DMS153 treated with DMSO at 0.1 percent for 48 hours (cell line): ENCODE results near the gene CRY2.

Source experiments
- DNase-seq: peaks from one replicate; lab custom pipeline; 2025; ENCODE audit not compliant: unreplicated experiment; lab: John Stamatoyannopoulos, UW

The CRY2 gene

DNA sequence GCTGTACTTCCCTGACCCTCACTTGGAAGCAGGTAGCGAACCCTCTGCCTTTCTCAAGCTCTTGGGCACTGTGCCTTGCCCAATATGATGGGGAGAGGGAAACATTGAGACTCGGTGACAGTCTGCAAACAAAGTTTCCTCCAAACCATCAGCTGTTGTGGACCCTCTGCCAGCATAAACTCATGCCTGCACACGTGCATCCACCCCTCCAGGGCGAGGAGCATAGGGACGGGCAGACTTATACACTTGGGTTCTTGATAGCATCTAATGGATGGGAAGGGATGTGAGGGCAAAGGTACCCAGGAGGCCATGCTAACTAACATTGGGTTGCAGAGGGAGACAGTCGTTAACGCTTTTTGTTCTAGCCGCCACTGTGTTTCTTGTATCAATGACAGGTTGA is 29.9 kb downstream of the CRY2 start:
- no peak for DNase-seq

DNA sequence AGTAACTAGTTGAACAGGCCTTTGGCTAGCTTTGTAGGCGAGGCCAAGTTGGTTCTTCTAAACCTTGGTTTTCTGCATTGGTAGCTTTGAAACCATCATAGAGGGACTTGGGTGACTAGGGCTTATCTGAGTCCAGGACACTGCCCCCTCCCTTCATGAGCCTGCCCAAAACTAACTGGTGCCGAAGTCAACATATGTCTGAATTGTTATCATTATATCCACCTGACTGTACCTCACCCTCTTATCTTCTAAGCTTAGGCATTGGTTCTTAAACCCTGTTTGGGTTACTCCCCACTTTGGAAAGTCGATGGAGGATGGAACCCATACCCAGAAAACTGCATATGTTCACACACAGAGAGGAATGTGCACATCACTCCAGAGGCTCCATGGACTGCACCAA is 30.6 kb downstream of the CRY2 start:
- no peak for DNase-seq

DNA sequence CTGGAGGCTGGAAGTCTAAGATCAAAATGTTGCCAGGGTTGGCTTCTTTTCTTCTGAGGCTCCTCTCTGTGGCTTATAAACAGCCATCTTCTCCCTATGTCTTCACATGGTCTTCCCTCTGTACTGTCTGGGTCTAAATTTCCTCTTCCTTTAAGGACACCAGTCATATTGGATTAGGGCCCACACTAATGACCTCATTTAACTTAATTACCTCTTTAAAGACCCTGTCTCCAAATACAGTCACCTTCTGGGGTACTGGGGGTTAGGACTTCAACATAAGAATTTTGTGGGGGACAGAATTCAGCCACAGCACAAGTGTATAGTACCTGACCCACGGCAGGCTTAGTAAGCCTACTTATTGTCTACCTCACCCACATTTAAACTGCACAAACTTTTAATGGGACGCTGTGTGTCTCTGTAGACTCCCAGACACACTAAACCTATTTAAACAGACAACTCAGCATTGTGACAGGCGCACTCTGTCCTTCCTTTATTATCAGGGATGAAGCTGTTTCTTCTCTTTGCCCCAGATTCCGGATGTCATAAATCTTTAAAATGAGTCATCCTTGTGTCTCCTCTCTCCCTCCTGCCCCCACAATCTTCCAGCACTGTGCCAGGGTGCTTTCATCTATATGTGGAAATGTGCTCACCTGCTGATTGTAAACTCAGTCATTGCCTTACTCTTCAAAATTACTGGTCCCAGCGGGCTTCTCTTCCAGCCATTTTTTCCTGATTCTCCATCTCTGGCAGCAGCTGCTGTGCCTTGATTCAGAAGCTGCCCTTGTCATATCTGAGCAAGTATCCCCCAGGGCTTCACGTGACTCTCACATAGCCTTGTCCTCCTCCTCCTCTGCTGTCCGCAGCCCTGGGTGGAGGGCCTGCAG is 32.8 kb downstream of the CRY2 start:
- peak; percentile 85 for DNase-seq

DNA sequence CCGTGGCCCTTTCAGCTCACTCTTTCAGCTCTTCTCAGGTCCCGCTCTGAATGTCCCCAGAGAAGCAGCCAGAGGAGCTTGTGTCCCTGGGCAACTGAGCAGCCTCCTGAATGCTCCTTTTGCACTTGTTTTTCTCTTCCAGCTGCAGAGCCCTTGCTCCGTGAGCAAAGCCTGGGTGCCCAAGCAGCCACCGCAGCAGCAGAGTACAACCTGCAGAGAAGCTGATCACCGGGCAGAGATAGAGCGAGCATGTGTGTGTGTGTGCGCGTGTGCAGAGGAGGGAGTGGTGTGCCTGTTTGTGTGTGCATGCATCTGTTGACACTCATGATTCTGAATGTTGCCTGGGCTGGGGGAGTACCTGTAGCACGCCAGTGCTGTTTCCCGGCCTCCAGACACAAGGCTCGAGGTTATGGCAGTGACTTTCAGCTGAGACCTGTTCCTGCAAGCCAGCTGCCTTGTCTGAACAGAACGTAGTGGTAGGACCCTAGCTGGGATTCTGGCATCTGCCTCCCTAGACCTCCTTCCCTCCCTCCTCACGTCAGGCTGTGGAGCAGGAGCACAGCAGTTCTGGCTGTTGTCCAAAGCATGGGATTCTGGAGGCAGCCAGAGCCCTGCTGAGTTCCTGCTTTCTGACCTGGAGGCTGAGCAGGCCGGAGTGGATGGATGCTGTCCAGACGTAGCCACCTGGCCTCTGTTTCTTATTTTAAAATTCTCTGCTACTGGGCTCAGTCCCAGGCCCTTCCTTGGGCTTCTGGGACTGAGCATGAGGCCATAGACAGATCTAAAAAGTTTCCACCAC is 33.7 kb downstream of the CRY2 start:
- no peak for DNase-seq

DNA sequence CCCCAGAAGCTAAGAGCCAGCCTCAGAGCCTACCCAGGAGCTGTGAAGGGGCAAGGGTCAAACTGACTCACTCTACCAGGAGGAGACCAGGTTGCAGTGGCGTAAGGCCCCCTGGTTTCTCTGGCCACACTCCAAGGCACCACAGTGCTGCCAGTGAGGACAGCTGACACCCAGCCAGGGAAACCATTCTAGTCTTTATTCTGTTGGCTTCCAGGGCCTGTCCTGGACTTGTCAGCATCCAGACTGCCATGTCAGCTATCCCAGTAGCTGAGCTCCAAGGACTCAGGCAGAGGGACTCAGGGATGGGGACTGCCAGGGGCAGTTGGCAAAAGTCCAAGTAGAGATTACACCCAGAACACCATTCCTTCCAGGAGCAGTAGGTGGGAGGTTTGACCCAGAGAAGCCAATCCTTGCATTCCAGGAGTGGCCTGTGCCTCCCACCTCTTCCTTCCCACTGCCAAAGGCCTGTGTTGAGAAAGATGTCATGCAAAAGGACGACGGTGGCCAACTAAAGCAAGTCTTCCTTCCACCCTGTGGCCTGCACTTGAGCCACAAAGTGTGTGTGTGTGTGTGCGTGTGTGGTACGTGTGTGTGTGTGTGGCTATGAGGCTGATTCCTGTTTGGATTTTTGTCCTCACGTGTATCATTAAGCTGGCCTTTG is 34.6 kb downstream of the CRY2 start:
- DNase-seq: no peak

DNA sequence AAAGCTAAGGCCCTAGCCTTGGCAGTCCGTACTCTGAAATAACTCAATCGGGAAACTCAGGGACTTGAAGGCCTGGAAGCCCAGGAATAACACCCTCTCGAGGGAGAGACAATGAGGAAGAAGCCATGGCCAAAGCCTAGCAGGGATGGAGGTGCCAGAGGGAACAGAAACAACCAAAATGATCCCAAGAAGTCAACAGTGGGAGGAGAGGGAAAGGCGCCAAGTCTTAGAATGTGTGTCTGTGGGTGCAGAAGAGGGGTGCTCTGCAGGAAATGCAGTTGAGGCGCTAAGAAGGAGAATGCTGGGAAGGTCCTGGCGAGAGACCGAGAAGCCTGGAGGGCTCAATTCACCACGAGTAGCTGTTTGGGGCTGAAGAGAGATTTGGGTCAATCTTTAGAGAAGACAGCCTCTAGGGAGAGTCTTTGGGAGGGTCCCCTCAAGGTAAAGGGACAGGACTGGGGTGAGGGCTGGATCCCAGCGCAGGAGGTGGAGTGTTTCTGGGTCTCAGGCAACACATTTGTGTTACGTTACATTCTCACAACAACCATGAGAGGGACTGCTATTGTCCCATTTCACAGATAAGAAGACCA is 37.4 kb downstream of the CRY2 start:
- DNase-seq: no peak

DNA sequence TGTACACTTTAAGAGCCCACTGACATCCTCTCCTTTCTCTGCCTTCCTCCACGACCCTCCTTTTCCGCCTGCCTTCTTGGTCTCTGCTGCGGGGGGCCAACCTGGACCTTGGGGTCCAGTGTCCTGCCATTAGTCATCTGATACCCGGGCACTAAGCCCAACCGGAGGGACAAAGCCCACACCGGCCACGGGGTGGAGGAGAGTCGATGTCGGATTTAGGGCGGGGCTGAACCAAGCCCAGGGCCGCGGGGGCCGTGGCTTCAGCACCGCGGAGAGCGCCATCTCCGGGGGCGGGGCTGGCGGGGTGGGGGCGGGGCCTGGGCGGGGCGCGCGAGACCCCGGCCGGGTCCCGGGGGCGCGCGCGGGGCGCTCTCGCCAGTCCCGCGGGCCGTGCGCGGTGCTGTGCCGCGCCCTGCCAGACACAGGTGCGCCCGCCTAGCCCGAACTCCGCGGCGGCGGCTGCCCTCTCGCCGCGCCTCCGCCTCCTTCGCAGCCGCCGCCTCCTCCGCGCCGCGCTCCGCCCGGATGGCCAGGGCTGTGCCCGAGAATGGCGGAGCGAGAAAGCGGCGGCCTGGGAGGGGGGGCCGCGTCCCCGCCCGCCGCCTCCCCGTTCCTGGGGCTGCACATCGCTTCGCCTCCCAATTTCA is 38.1 kb downstream of the CRY2 start, which contains the start of gene MAPK8IP1:
Gene MAPK8IP1 (plus strand): TSS at position 378 of the 647 bp plus-strand sequence. CDS start 170 bp downstream, at position 548.
- DNase-seq: peak; percentile 25

DNA sequence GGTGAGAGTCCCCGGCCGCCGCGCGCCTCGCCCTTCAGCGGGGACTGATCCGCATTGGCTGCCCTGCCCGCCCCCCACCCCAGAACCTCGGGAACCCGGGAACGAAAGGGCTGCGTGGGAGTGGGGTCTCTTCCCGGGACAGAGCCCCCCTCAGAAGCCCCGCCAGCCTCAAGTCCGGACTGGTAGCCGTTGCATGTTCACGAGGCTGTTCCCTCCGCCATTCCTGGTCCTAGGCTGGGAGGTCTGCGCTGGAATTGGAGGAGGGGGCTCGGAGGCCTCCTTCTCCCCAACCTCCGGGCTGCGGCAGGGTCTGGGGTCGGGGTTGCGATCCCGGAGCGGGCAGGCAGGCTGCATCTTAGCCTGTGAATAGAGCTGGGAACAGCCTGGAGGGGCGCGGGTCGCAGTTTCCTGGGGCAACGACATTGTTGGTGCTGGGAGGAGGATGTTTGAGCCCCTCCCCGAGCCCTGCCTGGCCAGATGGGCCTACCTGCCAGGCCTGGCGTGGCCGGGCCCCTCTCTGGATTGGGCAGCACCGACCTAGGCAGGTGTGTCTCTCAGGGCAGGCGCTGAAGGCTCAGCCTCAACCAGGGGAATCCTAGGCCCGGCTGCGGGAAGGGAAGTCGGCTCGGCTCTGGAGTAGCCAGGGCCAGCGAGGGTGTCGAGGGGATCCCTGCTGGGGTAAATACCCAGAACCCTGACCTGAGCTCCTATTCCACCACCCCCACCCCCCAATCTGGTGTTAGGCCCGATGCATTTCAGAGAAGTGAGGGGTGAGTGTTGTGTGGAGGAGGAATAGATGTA is 38.8 kb downstream of the CRY2 start:
- peak; percentile 13 for DNase-seq

DNA sequence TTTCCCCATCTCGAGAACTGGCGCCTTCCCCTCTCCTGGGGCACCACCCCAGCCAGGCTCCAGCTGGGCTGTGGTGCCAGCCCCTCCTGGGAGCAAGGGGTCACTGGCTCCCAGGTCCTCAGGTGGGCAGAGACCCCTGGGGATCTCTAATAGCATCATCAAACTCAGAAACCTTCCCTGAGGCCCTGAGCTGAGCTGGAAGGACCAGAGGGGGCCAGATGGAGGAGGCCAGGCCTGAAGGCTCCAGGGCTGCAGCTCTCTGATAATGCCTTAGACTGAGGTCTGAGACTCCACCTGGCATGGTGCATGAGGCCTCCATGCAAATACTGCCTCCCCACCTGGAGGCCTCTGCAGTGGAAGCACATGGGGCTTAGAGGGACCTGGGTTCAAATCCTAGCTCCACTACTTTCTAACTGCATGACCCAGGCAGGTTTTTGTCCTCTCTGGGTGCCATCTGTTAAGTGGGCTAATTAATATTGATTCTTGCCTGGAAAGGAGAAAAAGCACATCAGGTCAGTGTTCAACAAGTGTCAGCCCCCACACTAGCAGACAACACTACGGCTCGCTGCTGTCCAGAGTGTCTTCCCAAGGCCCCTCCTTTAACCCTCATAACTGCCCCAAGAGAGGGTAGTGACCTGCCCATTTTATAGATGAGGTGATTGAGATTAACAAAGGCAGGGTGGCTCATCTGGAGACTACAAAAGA is 39.7 kb downstream of the CRY2 start:
- no peak for DNase-seq

DNA sequence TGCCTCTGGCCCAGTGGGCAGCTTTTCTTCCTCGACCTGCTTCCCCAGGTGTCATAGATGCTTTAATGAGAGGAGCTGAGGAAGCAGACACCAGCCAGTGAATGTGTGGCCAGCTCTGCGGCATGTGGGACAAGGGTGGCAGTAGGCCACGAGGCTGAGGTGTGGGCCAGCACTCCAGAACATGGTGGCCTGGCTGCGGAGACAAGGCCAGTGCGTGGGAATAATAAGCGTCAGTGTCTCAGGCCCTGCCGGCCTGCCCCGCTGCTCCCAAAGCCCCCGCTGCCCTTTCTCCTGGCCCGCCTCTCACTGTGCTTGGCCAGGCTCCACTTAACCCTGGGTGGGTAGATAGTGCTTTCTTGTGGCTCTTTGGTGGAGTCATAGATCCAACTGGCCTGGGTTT is 40.3 kb downstream of the CRY2 start:
- DNase-seq: no peak

DNA sequence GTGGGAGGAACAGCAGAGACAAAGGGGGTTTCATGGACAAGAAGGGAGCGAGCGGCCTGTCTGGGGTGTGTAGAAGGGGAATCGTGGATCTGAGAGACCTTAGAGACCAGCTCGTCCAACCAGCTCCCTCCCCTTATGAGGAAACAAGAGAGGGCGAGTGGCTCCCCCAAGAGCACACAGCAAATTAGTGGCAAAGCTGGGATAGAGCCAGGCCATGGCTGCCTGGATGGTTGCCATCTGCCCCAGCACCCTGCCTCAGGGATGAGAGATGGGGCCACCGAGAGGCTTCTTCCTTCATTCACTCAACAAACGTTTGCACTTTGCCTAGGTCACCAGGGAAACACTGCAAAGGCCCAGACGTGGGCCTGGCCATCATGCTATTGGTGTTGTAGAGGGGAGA is 42.3 kb downstream of the CRY2 start:
- DNase-seq: no peak

DNA sequence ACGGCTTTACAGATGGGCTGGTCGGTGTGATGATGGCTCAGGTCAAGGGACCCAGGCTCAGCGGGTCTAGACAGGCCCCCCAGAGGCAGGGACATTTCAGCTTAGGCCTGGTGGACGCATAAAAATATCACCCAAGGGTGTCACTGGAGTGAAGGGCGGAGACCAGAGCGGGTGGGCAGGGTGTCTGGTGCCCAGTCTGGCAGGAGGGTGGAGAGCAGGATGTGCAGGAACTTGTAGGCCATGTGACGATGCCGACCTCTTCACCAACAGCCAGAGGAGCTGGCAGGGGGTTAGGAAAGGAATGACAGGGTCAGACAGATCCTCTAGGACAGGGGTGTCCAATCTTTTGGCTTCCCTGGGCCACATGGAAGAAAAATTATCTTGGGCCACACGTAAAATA is 42.7 kb downstream of the CRY2 start:
- no peak for DNase-seq

DNA sequence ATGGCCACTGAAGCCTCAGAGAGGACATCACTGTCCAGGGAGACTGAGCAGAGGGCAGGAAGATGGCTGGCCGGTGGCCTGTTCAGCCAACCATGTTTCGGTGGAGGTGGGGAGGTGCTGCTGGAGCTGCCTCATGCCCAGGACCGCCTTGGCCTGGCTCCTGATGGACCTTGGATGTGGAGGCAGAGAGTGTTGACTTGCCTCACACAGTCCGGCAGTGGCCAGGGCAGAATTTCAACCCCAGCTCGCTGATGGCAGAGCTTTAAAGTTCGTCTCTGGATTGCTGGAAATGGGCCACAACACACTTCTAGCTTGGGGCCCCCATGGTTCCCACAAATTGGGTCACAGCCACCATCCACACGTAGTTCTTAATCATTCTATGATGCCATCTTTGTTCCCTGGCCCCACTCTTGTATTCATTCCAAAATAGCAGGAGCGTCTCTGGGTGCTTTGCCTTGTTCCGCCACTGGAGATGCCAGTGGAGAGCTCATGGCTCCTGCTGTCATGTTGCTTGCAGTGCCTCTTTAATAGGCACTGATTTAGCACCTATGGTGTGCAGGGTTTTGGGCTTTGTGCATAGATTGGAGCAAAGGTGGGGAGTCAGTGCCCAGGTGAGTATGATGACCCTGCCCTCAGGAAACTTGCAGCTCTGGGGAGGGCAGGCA is 43.7 kb downstream of the CRY2 start:
- no peak for DNase-seq

DNA sequence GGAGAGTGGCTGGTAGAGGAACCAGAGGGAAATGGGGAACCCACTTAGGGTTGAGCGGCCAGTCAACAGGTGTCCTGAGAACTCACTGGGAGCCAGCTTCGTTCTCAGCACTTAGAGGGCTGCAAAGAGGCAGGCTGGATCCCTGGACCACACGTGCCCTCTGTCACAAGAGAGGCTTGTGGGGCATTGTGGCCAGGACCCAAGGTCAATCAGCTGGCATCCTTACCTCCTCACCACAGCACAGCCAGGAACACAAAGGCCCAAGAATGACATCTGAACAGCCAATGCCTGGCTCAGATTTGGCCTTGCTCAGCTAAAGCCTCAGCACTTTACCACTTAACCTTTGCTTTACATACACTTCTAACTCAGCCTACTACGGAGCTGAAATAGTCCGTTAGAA is 45.6 kb downstream of the CRY2 start:
- no peak for DNase-seq

DNA sequence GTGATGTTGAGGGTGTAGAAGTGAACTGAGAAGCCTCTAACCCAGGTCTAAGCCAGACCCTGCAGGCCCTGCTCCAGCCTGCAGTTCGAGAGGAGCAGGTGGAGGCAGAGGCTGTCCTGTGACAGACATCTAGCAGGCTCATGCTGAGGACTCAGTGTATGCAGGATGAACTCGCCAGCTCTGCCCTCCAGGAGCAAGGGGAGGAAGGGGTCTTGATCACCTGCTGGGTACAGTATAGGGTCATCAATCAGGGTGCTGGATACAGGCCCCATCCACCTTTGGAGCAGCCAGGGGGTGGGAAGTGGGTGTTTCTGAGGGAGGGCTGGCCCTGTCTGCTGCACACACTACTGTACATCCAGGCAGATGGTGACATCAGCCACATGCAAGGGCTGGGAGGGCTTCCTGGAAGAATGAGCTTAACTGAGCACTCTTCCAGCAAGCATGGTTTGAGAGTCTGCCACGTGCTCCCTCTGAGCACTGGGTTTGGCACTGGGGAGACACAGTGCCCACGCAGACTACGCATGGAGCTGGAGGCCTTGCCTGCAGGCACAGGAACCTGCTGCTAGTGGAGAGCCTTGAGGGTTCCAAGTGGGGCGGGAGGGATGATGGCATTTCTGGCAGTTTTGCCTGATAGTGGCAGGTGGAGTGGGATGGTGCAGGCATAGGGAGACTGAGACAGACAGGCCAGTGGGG is 47.4 kb downstream of the CRY2 start:
- DNase-seq: no peak

DNA sequence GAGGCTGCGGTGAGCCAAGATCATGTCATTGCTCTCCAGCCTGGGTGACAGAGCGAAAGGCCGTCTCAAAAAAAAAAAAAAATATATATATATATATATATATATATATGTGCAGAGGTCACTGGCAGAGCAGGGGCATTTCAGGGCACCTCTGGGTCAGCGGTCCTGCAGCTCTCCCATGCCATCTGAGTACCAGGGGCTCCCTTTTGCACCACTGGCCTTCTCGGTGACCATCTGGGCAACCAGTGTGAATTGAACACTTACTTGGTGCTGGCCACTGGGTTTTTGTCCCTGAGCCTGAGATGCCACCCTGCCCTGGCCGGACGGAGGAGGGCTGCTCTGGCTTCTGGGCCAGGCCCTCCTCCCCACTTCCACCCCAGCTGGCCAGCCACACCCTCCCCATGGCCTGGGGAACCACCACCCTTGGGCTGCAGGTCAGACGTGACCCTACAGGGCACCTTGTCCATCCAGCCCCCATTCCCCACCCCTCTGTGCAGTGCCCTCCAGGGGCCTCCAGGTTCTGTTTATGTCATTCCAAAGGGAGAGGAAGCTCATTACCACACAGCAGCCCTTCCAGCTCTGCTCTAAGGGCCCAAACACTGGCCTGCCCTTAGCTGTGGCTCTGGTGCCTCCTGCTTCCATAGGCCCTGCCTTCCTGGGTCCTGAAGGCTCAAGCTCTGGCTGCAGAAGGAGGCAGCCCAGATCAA is 48.4 kb downstream of the CRY2 start:
- no peak for DNase-seq

DNA sequence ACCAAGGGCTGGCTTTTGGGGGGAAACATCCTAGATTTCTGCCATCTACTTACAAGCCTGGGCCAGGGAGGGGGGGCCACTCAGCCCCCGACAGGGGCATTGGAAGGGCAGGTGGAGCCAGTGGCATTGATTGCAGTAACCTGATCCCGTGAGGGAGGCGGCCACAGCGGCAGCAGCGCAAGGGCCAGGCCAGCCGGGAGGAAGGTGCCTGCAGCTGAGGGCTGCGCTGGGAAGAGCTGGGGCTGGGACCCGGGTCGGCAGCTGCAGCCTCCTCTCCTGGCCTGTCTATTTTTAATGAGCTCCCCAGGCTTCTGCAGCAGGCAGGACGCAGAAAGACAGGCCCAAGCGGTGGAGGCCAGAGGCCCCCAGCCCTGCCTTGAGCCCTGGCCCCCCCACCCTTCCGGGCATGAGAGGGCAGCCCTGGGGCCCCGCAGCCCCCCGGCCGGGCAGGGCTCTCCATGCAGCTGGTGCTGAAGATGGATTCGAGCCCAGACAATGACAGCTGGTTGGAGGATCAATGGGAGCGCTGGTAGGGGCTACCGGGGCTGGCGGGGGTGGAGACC is 49.2 kb downstream of the CRY2 start:
- DNase-seq: peak; percentile 86
